H4 (cell line): ENCODE results near the gene KBTBD7. TPM values are rescaled to one million over a fixed set of nuclear protein-coding genes. Genes with fewer than 3 reads are reported as not detected.

Experiments
- DNase-seq: peaks from one replicate; pipeline ENCODE4 v3.0.0-alpha.2; 2015; ENCODE audit warnings: low spot score
- total RNA-seq: library from RNA; depleted of rRNA; stranded (reverse); fragments of >200 nt; shearing (Covaris generic); gene quantifications from 2 replicates; pipeline ENCODE4 v1.2.3, GENCODE V29; 2014; rRNA removed

KBTBD7 gene
- total RNA-seq = 4.3 and 5.9 TPM in 2 replicates

- peak; percentile 88 for DNase-seq
Observed at GRCh38 chr13:41193919-41194824, at the start of gene KBTBD7. KBTBD7 (minus strand) TSS chr13:41194569; CDS start chr13:41194257, 312 bp downstream.

GRCh38 chr13:41241626-41242025, 47.3 kb upstream of the KBTBD7 start:
- no peak for DNase-seq

GRCh38 chr13:41236369-41236768, 42.0 kb upstream of the KBTBD7 start:
- DNase-seq = no peak

GRCh38 chr13:41232578-41233480, 38.5 kb upstream of the KBTBD7 start:
- DNase-seq = no peak

GRCh38 chr13:41231786-41232185, 37.4 kb upstream of the KBTBD7 start:
- DNase-seq = peak; percentile 45

GRCh38 chr13:41231025-41231677, 36.8 kb upstream of the KBTBD7 start:
- no peak for DNase-seq

- no peak for DNase-seq
Observed at GRCh38 chr13:41229356-41229755, 35.0 kb upstream of the KBTBD7 start.

GRCh38 chr13:41224113-41225110, 30.0 kb upstream of the KBTBD7 start:
- no peak for DNase-seq

GRCh38 chr13:41222259-41222852, 28.0 kb upstream of the KBTBD7 start:
- DNase-seq = peak; percentile 13

- DNase-seq = no peak
Observed at GRCh38 chr13:41220401-41220800, 26.0 kb upstream of the KBTBD7 start.

- peak; percentile 21 for DNase-seq
Observed at GRCh38 chr13:41216160-41216559, 21.8 kb upstream of the KBTBD7 start.

- no peak for DNase-seq
Observed at GRCh38 chr13:41213919-41214318, 19.6 kb upstream of the KBTBD7 start.

GRCh38 chr13:41213316-41213715, 18.9 kb upstream of the KBTBD7 start:
- no peak for DNase-seq

- DNase-seq = no peak
Observed at GRCh38 chr13:41212881-41213280, 18.5 kb upstream of the KBTBD7 start.

GRCh38 chr13:41211062-41211461, 16.7 kb upstream of the KBTBD7 start:
- no peak for DNase-seq

GRCh38 chr13:41206467-41206866, 12.1 kb upstream of the KBTBD7 start:
- DNase-seq = no peak

GRCh38 chr13:41203810-41204209, 9.4 kb upstream of the KBTBD7 start:
- no peak for DNase-seq

- no peak for DNase-seq
Observed at GRCh38 chr13:41200126-41200525, 5.8 kb upstream of the KBTBD7 start.

- no peak for DNase-seq
Observed at GRCh38 chr13:41199526-41199925, 5.2 kb upstream of the KBTBD7 start.

- no peak for DNase-seq
Observed at GRCh38 chr13:41199079-41199478, 4.7 kb upstream of the KBTBD7 start.
